Neural progenitor cell (in vitro differentiated cells): Measurements from ENCODE around the gene ACRBP.

ENCODE experiments used
- EZH2 ChIP-seq: fragments of 200-600 bp; sonication (generic); IDR thresholded peaks from 2 replicates; pipeline ENCODE4 v1.6.1; 2017; ENCODE audit warnings: antibody characterized with exemption, mild to moderate bottlenecking, moderate library complexity
- EZH2phosphoT487 ChIP-seq: fragments of 200-600 bp; sonication (generic); IDR thresholded peaks from 2 replicates; pipeline ENCODE4 v1.6.1; 2017; ENCODE audit warnings: antibody characterized with exemption
- TF ChIP-seq, protein P1 (sequence below): fragments of 200-600 bp; sonication (generic); IDR thresholded peaks from 2 replicates; pipeline ENCODE4 v1.5.1; 2017; ENCODE audit warnings: antibody characterized with exemption, mild to moderate bottlenecking

DNA sequence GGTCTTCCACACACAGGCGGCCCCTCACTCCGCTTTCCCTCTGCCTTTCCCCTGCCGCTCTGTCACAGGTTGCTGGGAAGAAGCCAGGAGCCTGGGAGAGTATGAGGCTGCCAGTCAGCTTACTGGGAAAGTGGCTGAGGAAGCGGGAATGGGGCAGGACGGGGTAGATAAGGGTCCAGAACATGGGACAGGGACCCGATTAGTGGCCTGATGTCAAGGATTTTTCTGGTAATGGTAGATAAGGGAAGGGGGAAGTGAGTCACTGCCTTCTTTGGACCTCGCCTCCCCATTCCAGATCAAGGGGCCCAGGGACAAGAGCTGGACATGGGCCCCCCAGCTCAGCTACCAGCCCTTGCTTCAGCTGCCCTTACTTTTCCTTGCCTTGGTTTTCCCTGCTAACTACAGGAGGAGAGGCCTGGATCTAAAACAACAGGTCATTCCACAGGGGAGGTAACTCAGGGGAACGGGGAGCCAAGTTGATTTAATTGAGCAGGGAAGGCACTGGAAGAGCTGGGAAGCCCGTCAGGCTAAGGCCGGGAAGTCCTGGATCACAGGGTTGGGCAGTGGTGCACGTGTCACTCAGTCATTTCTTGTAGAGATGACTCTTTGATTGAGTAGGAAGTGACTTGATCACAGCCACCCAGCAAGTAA lies 8.0 kb downstream of the ACRBP start:
- TF ChIP-seq, protein P1, sequence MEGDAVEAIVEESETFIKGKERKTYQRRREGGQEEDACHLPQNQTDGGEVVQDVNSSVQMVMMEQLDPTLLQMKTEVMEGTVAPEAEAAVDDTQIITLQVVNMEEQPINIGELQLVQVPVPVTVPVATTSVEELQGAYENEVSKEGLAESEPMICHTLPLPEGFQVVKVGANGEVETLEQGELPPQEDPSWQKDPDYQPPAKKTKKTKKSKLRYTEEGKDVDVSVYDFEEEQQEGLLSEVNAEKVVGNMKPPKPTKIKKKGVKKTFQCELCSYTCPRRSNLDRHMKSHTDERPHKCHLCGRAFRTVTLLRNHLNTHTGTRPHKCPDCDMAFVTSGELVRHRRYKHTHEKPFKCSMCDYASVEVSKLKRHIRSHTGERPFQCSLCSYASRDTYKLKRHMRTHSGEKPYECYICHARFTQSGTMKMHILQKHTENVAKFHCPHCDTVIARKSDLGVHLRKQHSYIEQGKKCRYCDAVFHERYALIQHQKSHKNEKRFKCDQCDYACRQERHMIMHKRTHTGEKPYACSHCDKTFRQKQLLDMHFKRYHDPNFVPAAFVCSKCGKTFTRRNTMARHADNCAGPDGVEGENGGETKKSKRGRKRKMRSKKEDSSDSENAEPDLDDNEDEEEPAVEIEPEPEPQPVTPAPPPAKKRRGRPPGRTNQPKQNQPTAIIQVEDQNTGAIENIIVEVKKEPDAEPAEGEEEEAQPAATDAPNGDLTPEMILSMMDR: no peak
- no peak for TF ChIP-seq EZH2
- TF ChIP-seq EZH2phosphoT487: no peak
